Astrocyte (in vitro differentiated cells and primary cell): Measurements from ENCODE around the gene CNTRL. TPM values are rescaled to one million over a fixed set of nuclear protein-coding genes. Genes with fewer than 3 reads are reported as not detected.
"Not testable (repeated sequence)": the region's sequence is repeated elsewhere in the genome, so short reads cannot be mapped to it uniquely, and the experiment has no call there.

ENCODE experiments used
- DNase-seq: peaks from one replicate; pipeline ENCODE4 v3.0.0-alpha.2; 2010; ENCODE audit warnings: low read depth
- FAIRE-seq: peaks from 2 replicates; lab custom pipeline; 2011; peaks lifted over from hg19 to GRCh38; lab: Jason Lieb, UNC
- H2AFZ ChIP-seq: 2 replicates; pipeline ENCODE4 v1.6.0; 2012; ENCODE audit warnings: low read depth, low read length, inconsistent platforms
- H3K27ac ChIP-seq: 2 replicates; pipeline ENCODE4 v1.5.1; 2011; ENCODE audit warnings: low read depth, low read length, inconsistent platforms
- H3K27me3 ChIP-seq: 2 replicates; pipeline ENCODE4 v1.6.0; 2011; ENCODE audit warnings: low read length, inconsistent platforms; ENCODE audit not compliant: insufficient read depth
- H3K36me3 ChIP-seq: 2 replicates; pipeline ENCODE4 v1.5.1; 2011; ENCODE audit warnings: low read length, inconsistent platforms; ENCODE audit not compliant: insufficient read depth
- H3K4me1 ChIP-seq: 2 replicates; pipeline ENCODE4 v1.5.1; 2011; ENCODE audit warnings: low read length, inconsistent platforms; ENCODE audit not compliant: insufficient read depth
- H3K4me2 ChIP-seq: 2 replicates; pipeline ENCODE4 v1.6.0; 2012; ENCODE audit warnings: low read length, inconsistent platforms
- H3K4me3 ChIP-seq: 2 replicates; pipeline ENCODE4 v1.5.1; 2011; ENCODE audit warnings: low read depth, mild to moderate bottlenecking, low read length, inconsistent platforms; ENCODE audit not compliant: insufficient read depth
- H3K79me2 ChIP-seq: 2 replicates; pipeline ENCODE4 v1.6.0; 2012; ENCODE audit warnings: mild to moderate bottlenecking, low read length, inconsistent platforms; ENCODE audit not compliant: insufficient read depth
- H3K9ac ChIP-seq: 2 replicates; pipeline ENCODE4 v1.6.0; 2012; ENCODE audit warnings: mild to moderate bottlenecking, low read length, inconsistent platforms
- H3K9me3 ChIP-seq: 2 replicates; pipeline ENCODE4 v1.5.1; 2012; ENCODE audit warnings: low read depth, mild to moderate bottlenecking, low read length, inconsistent platforms; ENCODE audit not compliant: insufficient read depth
- H4K20me1 ChIP-seq: 2 replicates; pipeline ENCODE4 v1.6.0; 2012; ENCODE audit warnings: low read length, inconsistent platforms; ENCODE audit not compliant: insufficient read depth
- H3K27ac Mint-ChIP-seq: one replicate; pipeline ENCODE4 v1.8.0; 2021; ENCODE audit warnings: mild to moderate bottlenecking, mixed read lengths; ENCODE audit not compliant: unreplicated experiment
- H3K27me3 Mint-ChIP-seq: one replicate; pipeline ENCODE4 v1.8.0; 2021; ENCODE audit warnings: low read depth, mixed read lengths; ENCODE audit not compliant: unreplicated experiment
- H3K36me3 Mint-ChIP-seq: one replicate; pipeline ENCODE4 v1.8.0; 2021; ENCODE audit warnings: low read depth, mixed read lengths; ENCODE audit not compliant: unreplicated experiment
- H3K4me1 Mint-ChIP-seq: one replicate; pipeline ENCODE4 v1.8.0; 2021; ENCODE audit warnings: low read depth, mixed read lengths; ENCODE audit not compliant: unreplicated experiment
- H3K4me3 Mint-ChIP-seq: one replicate; pipeline ENCODE4 v1.8.0; 2021; ENCODE audit warnings: mild to moderate bottlenecking, moderate library complexity, mixed read lengths; ENCODE audit not compliant: unreplicated experiment
- H3K9me3 Mint-ChIP-seq: one replicate; pipeline ENCODE4 v1.8.0; 2021; ENCODE audit warnings: mild to moderate bottlenecking, mixed read lengths; ENCODE audit not compliant: unreplicated experiment
- EZH2 ChIP-seq: IDR thresholded peaks from 2 replicates; pipeline ENCODE4 v1.6.1; 2012; ENCODE audit warnings: mild to moderate bottlenecking, low read length, inconsistent platforms; ENCODE audit not compliant: insufficient read depth
- total RNA-seq: library from RNA; stranded (reverse); gene quantifications from 2 replicates; pipeline ENCODE4 v1.2.1, GENCODE V29; 2021
- TF ChIP-seq, protein P1 (sequence below): IDR thresholded peaks from 2 replicates; pipeline ENCODE4 v1.5.1; 2011; ENCODE audit warnings: low read depth, mild to moderate bottlenecking, inconsistent platforms, low read length, moderate library complexity; ENCODE audit not compliant: insufficient read depth

CNTRL gene
- total RNA-seq, 1 donor from 2014 or later: 4.4 TPM

DNA sequence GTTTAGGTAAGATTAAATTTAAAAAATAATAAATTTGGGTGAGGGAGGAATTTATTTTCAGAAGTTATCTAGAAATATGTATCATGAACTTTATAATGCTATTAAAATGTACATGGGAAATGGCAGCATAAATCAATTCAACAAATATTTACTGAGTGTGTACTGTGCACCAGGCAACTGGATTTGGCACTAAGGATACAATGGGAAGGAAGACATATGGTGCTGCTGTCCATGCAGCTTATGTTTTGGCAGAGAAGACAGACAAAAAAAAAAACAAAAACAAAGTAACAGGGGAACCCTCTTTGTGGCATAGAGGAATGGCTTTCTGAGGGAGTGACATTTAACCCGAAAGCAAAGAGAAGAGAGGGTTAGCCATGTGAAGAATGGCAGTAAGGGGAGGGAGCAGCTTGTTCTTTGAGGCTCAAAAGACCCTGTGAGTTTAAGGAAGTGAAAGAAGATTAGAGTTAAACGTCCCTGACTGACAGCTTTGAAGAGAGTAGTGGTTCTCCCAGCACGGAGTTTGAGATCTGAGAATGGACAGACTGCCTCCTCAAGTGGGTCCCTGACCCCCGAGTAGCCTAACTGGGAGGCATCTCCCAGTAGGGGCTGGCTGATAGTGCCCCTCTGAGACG, 23.9 kb downstream of the CNTRL start:
- no peak for FAIRE-seq
- H3K36me3 Mint-ChIP-seq: peaks cover 7% of the 10 kb centered on the region
- H3K27ac Mint-ChIP-seq: no peak overlapping the region
- Histone ChIP-seq H3K27me3 (no peaks in the 10 kb centered on the region), H3K4me2 (no peak overlapping the region), H3K4me3 (no peak overlapping the region), H3K9ac (no peak overlapping the region), H2AFZ (no peak overlapping the region), H3K79me2 (no peaks in the 10 kb centered on the region), H3K9me3 (no peaks in the 10 kb centered on the region), H4K20me1 (no peaks in the 10 kb centered on the region), H3K4me1 (no peaks in the 10 kb centered on the region), H3K36me3 (no peaks in the 10 kb centered on the region), H3K27ac (no peak overlapping the region)
- no peak for TF ChIP-seq EZH2
- TF ChIP-seq, protein P1, sequence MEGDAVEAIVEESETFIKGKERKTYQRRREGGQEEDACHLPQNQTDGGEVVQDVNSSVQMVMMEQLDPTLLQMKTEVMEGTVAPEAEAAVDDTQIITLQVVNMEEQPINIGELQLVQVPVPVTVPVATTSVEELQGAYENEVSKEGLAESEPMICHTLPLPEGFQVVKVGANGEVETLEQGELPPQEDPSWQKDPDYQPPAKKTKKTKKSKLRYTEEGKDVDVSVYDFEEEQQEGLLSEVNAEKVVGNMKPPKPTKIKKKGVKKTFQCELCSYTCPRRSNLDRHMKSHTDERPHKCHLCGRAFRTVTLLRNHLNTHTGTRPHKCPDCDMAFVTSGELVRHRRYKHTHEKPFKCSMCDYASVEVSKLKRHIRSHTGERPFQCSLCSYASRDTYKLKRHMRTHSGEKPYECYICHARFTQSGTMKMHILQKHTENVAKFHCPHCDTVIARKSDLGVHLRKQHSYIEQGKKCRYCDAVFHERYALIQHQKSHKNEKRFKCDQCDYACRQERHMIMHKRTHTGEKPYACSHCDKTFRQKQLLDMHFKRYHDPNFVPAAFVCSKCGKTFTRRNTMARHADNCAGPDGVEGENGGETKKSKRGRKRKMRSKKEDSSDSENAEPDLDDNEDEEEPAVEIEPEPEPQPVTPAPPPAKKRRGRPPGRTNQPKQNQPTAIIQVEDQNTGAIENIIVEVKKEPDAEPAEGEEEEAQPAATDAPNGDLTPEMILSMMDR: no peak
- H3K4me3 Mint-ChIP-seq: no peak overlapping the region
- H3K9me3 Mint-ChIP-seq: peaks cover 31% of the 10 kb centered on the region
- no peak for DNase-seq
- no peaks in the 10 kb centered on the region for H3K27me3 Mint-ChIP-seq
- H3K4me1 Mint-ChIP-seq: no peaks in the 10 kb centered on the region

DNA sequence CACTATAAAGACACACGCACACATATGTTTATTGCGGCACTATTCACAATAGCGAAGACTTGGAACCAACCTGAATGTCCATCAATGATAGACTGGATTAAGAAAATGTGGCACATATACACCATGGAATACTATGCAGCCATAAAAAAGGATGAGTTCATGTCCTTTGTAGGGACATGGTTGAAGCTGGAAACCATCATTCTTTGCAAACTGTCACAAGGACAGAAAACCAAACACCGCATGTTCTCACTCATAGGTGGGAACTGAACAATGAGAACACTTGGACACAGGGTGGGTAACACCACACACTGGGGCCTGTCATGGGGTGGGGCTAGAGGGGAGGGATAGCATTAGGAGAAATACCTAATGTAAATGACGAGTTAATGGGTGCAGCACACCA, 29.3 kb downstream of the CNTRL start:
- not testable (repeated sequence) for H2AFZ ChIP-seq, H3K4me1 ChIP-seq, H4K20me1 ChIP-seq, H3K36me3 Mint-ChIP-seq, H3K27ac ChIP-seq, H3K79me2 ChIP-seq, FAIRE-seq, H3K4me2 ChIP-seq, H3K9ac ChIP-seq, H3K27me3 ChIP-seq, H3K27ac Mint-ChIP-seq, H3K4me1 Mint-ChIP-seq, H3K9me3 ChIP-seq, H3K4me3 ChIP-seq, H3K27me3 Mint-ChIP-seq, H3K36me3 ChIP-seq, H3K4me3 Mint-ChIP-seq, DNase-seq
- H3K9me3 Mint-ChIP-seq: peaks cover 27% of the 10 kb centered on the region

DNA sequence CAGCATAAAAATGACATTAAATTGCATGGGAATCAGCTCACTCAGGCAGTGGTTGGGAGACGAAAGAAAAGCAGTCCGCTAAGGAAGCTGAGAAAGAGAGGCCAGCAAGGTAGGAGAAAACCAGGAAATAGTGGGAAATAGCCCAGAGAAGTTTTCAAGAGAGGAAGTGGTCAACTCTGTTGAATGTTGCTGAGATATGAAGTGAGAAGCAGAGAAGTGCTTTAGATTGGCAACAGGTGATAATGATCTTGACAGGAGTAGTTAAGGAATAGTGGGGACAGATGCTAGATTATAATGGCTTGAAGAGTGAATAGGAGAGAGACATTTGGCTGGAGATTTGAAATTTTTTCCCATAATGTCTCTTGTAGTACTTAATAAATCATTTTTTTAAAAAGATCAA, 30.8 kb downstream of the CNTRL start:
- no peak overlapping the region for H3K4me3 Mint-ChIP-seq
- no peaks in the 10 kb centered on the region for H3K27me3 Mint-ChIP-seq
- no peak for TF ChIP-seq EZH2
- TF ChIP-seq, protein P1: no peak
- no peaks in the 10 kb centered on the region for H3K36me3 ChIP-seq
- DNase-seq: no peak
- H2AFZ ChIP-seq: no peak overlapping the region
- H3K4me2 ChIP-seq: no peak overlapping the region
- H3K4me3 ChIP-seq: no peak overlapping the region
- H3K4me1 ChIP-seq: no peaks in the 10 kb centered on the region
- no peaks in the 10 kb centered on the region for H3K79me2 ChIP-seq
- H3K36me3 Mint-ChIP-seq: no peaks in the 10 kb centered on the region
- H3K27me3 ChIP-seq: no peaks in the 10 kb centered on the region
- no peak for FAIRE-seq
- H3K9ac ChIP-seq: no peak overlapping the region
- H3K4me1 Mint-ChIP-seq: no peaks in the 10 kb centered on the region
- H3K9me3 ChIP-seq: no peaks in the 10 kb centered on the region
- H3K9me3 Mint-ChIP-seq: peaks cover 20% of the 10 kb centered on the region
- no peaks in the 10 kb centered on the region for H4K20me1 ChIP-seq
- H3K27ac Mint-ChIP-seq: no peak overlapping the region
- H3K27ac ChIP-seq: no peak overlapping the region
